Fibroblast of villous mesenchyme (primary cell): ENCODE results near the gene NUP62CL. TPM values are rescaled to one million over a fixed set of nuclear protein-coding genes. Genes with fewer than 3 reads are reported as not detected.
"Not testable (repeated sequence)": the region's sequence is repeated elsewhere in the genome, so short reads cannot be mapped to it uniquely, and the experiment has no call there.

Source experiments
- DNase-seq: peaks from one replicate; pipeline ENCODE4 v3.0.0-alpha.2; 2010; ENCODE audit warnings: low read depth
- H3K4me3 ChIP-seq: 2 replicates; pipeline ENCODE4 v1.5.1; 2011; ENCODE audit warnings: low read depth, mild to moderate bottlenecking, low read length
- CTCF ChIP-seq: IDR thresholded peaks from 2 replicates; pipeline ENCODE4 v1.5.1; 2012; ENCODE audit warnings: low read depth, mild to moderate bottlenecking, low read length; ENCODE audit not compliant: insufficient read depth
- total RNA-seq: library from RNA; depleted of rRNA; stranded (reverse); fragments of >200 nt; gene quantifications from 2 replicates; pipeline ENCODE4 v1.2.3, GENCODE V29; 2012

NUP62CL gene
- total RNA-seq, 1 donor: not detected

GRCh38 chrX:107207089-107207488 lies 856 bp upstream of the NUP62CL start:
- TF ChIP-seq CTCF: no peak
- no peak overlapping the region for H3K4me3 ChIP-seq
- DNase-seq: no peak

- DNase-seq: no peak
- no peak overlapping the region for H3K4me3 ChIP-seq
- no peak for TF ChIP-seq CTCF
Measured at GRCh38 chrX:107206697-107207065, 448 bp upstream of the NUP62CL start.

GRCh38 chrX:107204068-107204605 lies 2.1 kb downstream of the NUP62CL start:
- TF ChIP-seq CTCF: no peak
- no peak overlapping the region for H3K4me3 ChIP-seq
- DNase-seq: no peak

GRCh38 chrX:107199491-107199890 lies 6.7 kb downstream of the NUP62CL start:
- no peak for TF ChIP-seq CTCF
- DNase-seq: no peak
- H3K4me3 ChIP-seq: no peak overlapping the region

- DNase-seq: not testable (repeated sequence)
Measured at GRCh38 chrX:107198074-107198473, 8.2 kb downstream of the NUP62CL start.

GRCh38 chrX:107197319-107197718 lies 8.9 kb downstream of the NUP62CL start:
- TF ChIP-seq CTCF: no peak
- DNase-seq: no peak
- H3K4me3 ChIP-seq: no peak overlapping the region

More at GRCh38 chrX:107198074-107198473, 8.2 kb downstream of the NUP62CL start:
- not testable (repeated sequence) for H3K4me3 ChIP-seq

GRCh38 chrX:107171369-107172102 lies 34.7 kb downstream of the NUP62CL start:
- H3K4me3 ChIP-seq: no peak overlapping the region
- TF ChIP-seq CTCF: no peak
- no peak for DNase-seq
